Breast epithelium (tissue), 3 donors: ENCODE results near the gene EPHA4.

Experiments
- CTCF ChIP-seq, 3 donors: fragments of 450-650 bp; IDR thresholded peaks; one replicate each; pipeline ENCODE4 v1.5.1; 2016 to 2017; ENCODE audit warnings: antibody characterized with exemption in 3 of 3, mild to moderate bottlenecking in 3 of 3, moderate library complexity in 3 of 3
- POLR2A ChIP-seq: fragments of 450-650 bp; IDR thresholded peaks from one replicate; pipeline ENCODE4 v1.6.1; 2016; ENCODE audit warnings: antibody characterized with exemption, mild to moderate bottlenecking, moderate library complexity

- no peak for TF ChIP-seq CTCF (IDR thresholded peaks at IDR 0.05)
- TF ChIP-seq POLR2A, result no peak
These were observed 1.0 kb downstream of the EPHA4 start for GRCh38 chr2:221571025-221571550.
